ENCODE results near the gene SMARCC2.

The SMARCC2 gene

DNA sequence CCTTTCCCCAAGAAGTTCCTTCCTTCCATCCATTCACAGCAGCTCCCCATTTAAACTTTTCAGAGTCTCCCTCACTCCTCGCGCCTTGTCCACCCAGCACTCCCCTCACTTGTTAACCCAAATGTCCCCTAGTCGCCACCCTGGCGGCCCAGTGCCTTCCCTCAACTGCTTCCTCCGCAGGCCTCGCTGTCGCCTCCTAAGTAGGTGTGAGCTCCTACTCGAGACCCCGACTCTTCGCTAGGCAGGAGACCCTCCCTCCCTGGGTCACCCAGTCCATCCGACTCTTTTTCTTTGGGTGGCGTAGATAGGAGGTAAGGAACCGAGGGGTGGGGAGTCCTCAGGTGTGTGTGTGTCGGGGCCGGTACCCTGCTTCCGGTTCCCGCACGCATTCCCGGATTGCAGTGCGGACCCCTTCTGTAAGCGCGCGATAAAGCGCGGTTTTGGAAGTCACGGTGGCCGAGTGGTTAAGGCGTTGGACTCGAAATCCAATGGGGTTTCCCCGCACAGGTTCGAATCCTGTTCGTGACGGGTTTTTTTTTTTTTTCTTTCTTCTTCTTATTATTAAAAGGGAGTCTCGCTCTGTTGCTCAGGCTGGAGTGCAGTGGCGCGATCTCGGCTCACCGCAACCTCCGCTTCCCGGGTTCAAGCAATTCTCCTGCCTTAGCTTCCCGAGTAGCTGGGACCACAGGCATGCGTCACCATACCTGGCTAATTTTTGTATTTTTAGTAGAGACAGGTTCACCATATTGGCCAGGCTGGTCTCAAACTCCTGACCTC is 823 bp upstream of the SMARCC2 start:
- DNase-seq (ENCODE audit: low read depth), result peak; percentile 32
- H3K4me3 ChIP-seq (ENCODE audit: low read length), result peak overlapping the region; percentile 93
- TF ChIP-seq, protein P1, sequence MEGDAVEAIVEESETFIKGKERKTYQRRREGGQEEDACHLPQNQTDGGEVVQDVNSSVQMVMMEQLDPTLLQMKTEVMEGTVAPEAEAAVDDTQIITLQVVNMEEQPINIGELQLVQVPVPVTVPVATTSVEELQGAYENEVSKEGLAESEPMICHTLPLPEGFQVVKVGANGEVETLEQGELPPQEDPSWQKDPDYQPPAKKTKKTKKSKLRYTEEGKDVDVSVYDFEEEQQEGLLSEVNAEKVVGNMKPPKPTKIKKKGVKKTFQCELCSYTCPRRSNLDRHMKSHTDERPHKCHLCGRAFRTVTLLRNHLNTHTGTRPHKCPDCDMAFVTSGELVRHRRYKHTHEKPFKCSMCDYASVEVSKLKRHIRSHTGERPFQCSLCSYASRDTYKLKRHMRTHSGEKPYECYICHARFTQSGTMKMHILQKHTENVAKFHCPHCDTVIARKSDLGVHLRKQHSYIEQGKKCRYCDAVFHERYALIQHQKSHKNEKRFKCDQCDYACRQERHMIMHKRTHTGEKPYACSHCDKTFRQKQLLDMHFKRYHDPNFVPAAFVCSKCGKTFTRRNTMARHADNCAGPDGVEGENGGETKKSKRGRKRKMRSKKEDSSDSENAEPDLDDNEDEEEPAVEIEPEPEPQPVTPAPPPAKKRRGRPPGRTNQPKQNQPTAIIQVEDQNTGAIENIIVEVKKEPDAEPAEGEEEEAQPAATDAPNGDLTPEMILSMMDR (conservative IDR thresholded peaks at IDR 0.05; ENCODE audit: low read depth, low read length), result no peak

DNA sequence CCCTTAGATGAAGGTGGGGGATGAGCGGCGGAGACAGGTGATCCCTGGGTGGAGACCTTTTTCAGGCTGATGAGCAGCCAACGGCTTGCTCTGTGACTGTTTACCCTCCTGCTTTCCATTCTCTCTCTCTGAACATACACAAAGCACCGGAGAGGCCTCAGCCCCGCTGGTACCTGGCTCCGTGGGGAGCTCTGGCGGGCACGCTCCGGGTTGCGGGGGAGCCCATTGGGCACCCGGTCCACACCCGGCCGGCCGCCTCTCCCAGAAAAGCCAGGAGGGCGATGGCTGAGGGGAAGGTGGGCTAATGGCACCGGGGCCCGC is 545 bp downstream of the SMARCC2 start:
- no peak for DNase-seq (ENCODE audit: low read depth)
- peak overlapping the region; percentile 85 for H3K4me3 ChIP-seq (ENCODE audit: low read length)
- TF ChIP-seq, protein P1 (conservative IDR thresholded peaks at IDR 0.05; ENCODE audit: low read depth, low read length), result no peak

DNA sequence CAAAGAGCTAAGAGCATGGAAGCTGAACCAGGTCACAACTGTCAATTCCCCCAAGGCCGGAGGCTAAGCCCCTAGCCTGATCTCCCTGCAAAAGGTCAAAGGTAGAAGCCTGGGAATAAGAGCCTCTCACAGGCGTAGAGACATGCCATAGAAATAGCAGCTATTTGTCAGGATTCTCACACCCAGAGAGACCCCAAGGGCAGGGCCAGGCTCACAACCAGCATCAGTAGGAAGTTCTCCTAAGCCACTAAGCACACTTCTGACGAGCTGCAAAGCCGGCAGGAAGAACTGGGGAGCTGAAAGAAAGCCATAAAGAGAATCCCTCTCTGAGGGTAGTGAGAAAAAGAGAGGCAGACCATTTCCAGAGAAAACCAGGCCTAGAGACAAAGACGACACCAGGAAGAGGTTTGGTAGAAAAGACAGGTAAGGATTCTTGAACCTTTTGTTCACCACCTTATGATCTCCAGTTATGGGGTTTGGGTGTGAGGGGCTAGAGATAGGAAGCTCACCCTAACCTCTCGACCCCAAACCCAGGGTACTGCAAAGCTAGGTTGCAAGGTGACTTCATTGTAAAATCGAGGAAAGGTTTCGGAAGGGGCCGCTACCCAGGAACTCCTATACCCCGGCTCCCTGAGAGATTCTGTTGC is 1.0 kb downstream of the SMARCC2 start:
- H3K4me3 ChIP-seq (ENCODE audit: low read length), result peak overlapping the region; percentile 85
- DNase-seq (ENCODE audit: low read depth), result no peak
- TF ChIP-seq, protein P1 (conservative IDR thresholded peaks at IDR 0.05; ENCODE audit: low read depth, low read length), result no peak

DNA sequence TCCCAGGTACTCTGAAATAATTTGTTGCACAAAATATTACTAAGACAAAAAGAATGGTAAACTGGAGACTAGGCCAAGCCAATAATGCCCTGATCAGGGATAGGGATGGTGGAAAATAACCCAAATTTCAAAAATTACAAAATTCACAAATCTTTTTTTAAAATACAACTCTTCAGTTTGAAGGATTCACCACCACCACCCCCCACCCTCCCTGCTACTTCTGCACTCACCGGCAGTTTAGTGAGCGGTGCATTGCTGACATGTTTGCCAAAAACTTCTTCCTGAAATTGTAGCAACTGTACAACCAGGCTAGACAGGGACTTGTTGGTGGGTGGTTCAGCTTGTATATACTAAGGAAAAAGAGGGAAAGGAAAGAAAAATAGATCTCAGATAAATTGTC is 2.3 kb downstream of the SMARCC2 start:
- no peak overlapping the region for H3K4me3 ChIP-seq (ENCODE audit: low read length)
- DNase-seq (ENCODE audit: low read depth), result no peak
- TF ChIP-seq, protein P1 (conservative IDR thresholded peaks at IDR 0.05; ENCODE audit: low read depth, low read length), result no peak

DNA sequence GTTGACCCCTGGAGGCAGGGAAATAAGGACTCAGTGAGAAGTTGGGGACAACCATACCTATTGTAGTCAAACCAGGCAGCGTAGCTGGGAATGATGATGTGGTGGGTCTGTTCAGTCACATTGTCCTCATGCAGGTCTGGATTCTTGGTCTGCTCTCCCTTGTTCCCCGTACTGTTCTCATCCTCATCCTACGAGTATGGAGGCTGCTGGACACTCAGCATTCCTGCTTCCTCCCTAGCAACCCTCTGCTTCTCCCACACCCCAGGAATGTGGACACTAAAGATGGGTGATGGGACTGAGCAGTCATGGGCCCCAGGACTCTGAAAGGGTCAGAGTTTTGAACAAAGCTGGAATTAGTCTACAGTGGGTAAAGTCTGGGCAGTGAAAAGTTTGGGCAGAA is 10.9 kb downstream of the SMARCC2 start:
- H3K4me3 ChIP-seq (ENCODE audit: low read length), result no peak overlapping the region
- TF ChIP-seq, protein P1 (conservative IDR thresholded peaks at IDR 0.05; ENCODE audit: low read depth, low read length), result no peak
- no peak for DNase-seq (ENCODE audit: low read depth)

DNA sequence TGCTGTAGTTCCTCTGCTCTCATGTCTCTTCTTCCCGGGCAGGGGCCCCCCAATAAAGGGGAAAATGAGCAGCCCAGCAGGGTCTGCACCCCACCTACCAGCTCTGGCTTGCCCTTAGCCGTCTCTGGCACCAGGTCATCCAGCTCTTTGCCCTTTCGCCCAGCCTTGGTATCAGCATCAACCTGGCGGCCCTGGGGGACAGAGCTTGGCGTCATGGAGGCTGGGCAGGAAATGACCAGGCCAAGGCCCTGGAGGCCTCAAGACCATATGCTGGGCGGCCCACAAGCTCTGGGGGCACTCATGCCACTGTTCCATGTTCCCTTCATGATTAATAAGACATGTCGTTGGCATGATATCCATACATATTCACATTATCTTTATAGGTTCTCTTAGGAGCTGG is 16.4 kb downstream of the SMARCC2 start:
- no peak overlapping the region for H3K4me3 ChIP-seq (ENCODE audit: low read length)
- TF ChIP-seq, protein P1 (conservative IDR thresholded peaks at IDR 0.05; ENCODE audit: low read depth, low read length), result no peak
- no peak for DNase-seq (ENCODE audit: low read depth)

DNA sequence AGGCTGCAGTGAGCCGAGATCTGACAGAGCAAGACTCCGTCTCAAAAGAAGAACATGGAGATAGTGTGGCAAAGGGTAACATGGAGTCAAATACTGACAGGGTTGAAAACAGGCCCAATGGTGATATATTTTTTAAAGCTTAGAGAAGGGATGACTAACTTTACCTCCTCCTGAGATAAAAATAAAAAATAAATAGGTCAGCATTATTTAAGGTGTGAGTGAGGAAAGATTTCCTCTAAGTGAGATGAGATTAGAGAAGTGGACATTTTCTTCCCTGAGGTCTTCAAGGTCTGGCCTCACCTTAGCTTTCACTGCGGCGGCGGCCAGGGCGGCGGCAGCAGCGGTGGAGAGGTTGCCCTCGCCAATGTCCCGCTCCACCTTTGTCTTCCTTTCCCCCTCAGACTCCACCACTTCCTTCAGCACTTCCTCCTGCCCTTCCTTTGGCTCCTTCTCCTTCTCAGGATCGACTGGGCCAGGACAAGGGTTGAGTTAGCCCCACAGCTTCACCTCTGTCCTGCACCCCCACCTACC is 20.0 kb downstream of the SMARCC2 start:
- no peak overlapping the region for H3K4me3 ChIP-seq (ENCODE audit: low read length)
- DNase-seq (ENCODE audit: low read depth), result no peak

More for the DNA sequence above, 20.0 kb downstream of the SMARCC2 start:
- TF ChIP-seq, protein P1 (conservative IDR thresholded peaks at IDR 0.05; ENCODE audit: low read depth, low read length), result no peak

Data from retinal pigment epithelial cell (primary cell).